ENCODE data around the gene SACS.

The SACS gene

GRCh38 chr13:23372264-23372906, 61.1 kb downstream of the SACS start:
- no peak for DNase-seq (ENCODE audit: low read depth in 3 of 3, low spot score in 1 of 3)

DNA sequence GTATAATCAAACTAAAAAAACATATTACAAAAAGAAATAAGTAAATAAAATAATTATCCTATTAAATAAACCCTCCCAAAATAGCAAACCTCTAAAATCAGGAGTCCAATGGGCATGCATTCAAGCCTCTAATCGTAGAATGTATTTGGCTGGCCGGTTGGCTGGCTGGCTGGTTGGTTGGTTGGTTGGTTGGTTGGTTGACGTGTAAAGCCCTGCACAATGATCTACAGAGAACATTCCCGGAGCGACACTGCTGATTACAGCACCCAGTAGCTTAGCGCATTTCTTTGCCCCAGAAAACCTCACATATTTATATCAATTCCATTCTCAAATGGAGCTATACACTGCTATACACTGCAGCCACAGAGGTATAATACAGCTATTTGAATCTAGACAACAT, 65.6 kb downstream of the SACS start:
- DNase-seq (ENCODE audit: low read depth in 3 of 3, low spot score in 1 of 3) = no peak

DNA sequence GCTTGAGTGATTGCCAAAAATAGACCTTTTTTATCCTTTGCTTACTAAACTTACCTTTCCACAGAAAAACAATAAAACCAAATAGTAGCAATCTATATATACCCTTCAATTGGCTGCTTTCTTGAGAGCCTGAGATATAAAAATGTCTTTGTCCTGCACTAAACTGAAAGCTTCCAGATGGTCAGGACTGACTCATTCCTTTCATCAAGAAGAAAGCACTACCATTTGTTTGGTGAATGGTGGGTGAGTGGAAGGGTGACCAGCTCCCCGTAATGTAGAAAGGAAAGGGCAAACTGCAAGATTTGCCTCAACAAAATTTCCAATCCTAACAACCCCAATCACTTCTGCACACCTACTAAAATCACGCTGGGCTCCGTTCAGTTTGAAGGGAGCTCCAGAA, 67.8 kb downstream of the SACS start:
- no peak for DNase-seq (ENCODE audit: low read depth in 3 of 3, low spot score in 1 of 3)

DNA sequence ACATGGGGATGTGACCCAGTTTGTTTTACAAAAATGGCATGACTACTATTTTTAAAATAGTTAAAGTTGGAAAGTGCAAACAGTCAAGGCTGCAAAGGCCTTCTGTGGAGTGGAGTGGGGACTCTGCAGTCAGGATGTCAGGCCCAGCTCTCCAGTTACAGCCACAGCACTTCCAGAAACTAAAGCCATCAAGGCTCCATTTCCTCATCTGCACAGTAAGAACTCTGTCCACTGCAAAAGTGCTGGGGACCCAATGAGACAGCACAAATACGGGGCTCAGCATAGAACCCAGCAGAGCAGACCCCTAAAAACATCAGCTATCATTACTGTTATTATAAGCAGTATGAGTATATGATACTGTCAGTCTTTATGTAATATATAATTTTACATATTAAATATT, 73.6 kb downstream of the SACS start:
- no peak for DNase-seq (ENCODE audit: low read depth in 3 of 3, low spot score in 1 of 3)

DNA sequence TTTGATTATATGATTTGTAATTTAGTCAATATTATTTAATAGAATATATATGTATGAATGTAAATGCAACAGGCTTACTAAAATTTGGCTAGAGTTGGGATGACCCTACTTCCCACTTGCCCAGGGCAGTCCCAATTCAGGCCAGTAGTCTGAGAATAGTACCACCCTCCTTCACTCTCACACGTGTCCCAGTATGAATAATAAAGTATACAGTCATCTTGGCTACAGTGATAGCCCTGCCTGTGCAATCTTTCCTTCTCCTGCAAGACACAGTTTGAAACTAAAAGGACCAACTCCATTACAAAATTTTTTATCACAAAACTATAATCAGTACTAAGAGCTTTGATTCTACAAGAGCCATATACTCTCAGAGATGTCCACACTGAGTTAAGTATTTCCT, 76.2 kb downstream of the SACS start:
- DNase-seq (ENCODE audit: low read depth in 3 of 3, low spot score in 1 of 3) = no peak

GRCh38 chr13:23356368-23356767, 77.1 kb downstream of the SACS start:
- DNase-seq (ENCODE audit: low read depth in 3 of 3, low spot score in 1 of 3) = no peak

DNA sequence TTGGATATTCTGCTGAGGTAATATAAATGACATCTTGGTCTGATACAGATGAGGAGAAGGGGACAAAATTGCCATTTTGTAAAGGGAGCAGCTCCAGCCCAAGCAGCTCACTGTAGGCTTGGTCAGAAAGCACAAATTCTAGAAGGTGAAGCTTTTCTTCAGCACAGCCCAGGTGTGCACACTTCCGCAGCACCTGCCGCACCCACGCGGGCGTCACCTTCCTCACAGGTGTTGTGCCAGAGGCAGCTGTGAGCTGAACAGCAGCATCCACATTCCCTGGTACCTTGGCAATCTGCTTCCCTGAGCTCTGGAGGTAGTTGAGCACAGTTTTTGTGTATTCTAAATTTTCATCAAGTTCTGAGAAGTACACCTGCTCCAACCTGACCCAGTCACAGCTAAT, 79.0 kb downstream of the SACS start:
- DNase-seq (ENCODE audit: low read depth in 3 of 3, low spot score in 1 of 3) = no peak

DNA sequence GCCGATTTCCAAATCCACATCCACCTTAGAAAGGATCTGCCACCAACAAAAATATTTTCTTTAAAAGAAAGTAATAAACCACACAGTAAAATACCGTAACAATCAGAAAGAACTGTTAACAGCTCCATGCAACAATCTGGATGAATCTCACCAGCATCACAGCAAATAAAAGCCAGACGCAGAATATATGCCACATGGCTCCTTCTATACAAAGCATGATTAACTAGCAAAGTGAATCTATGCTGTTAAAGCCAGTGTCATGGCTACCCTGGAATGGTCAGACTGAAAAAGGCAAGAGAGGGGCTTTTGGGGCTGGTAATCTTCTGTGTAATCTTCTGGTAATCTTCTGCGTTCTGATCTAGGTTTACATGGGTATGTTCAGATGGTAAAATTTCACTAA, 81.3 kb downstream of the SACS start:
- no peak for DNase-seq (ENCODE audit: low read depth in 3 of 3, low spot score in 1 of 3)

- no peak for DNase-seq (ENCODE audit: low read depth in 3 of 3, low spot score in 1 of 3)
These were observed 83.5 kb downstream of the SACS start for GRCh38 chr13:23350009-23350408.

DNA sequence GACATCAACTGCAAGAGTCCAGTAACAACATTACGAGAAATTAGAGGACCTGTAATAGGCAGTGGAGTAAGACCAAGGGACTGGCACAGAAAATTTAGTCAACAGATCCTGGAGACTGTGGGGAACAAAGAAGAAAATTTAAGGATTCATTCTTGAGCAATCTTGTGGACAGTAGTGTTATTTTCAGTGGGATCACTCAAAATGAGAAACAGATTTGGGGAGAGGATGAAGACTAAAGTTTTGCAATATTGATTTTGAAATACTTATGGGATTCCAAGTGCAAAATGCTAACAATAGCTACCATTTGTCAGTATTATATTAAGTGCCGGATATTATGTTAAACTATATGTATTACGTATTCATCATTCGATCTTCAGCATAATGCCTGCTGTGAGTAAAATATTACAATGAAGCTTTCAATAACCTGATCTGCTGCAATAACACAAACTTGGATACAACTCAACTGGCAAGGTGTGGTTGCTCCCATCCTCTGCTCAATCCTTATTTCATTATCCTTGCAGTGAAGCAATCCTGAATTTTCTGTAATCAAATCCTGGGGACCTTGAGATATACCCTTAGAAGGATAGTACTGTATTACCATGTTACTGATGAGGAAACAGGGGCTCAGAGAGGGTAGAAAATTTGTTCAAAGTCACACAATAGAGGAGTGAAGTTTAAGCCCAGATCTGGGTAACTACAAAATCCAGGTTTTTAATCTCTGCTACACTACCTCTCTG, 84.2 kb downstream of the SACS start:
- no peak for DNase-seq (ENCODE audit: low read depth in 3 of 3, low spot score in 1 of 3)

- DNase-seq (ENCODE audit: low read depth in 3 of 3, low spot score in 1 of 3) = no peak
These were observed 85.0 kb downstream of the SACS start for GRCh38 chr13:23348262-23349127.

- no peak for DNase-seq (ENCODE audit: low read depth in 3 of 3, low spot score in 1 of 3)
These were observed 85.9 kb downstream of the SACS start for GRCh38 chr13:23347601-23348000.

GRCh38 chr13:23344931-23345595, 88.4 kb downstream of the SACS start:
- DNase-seq (ENCODE audit: low read depth in 3 of 3, low spot score in 1 of 3) = no peak

GRCh38 chr13:23339225-23339624, 94.3 kb downstream of the SACS start:
- no peak for DNase-seq (ENCODE audit: low read depth in 3 of 3, low spot score in 1 of 3)

GRCh38 chr13:23330356-23330755, 103.1 kb downstream of the SACS start:
- no peak for DNase-seq (ENCODE audit: low read depth in 3 of 3, low spot score in 1 of 3)

DNA sequence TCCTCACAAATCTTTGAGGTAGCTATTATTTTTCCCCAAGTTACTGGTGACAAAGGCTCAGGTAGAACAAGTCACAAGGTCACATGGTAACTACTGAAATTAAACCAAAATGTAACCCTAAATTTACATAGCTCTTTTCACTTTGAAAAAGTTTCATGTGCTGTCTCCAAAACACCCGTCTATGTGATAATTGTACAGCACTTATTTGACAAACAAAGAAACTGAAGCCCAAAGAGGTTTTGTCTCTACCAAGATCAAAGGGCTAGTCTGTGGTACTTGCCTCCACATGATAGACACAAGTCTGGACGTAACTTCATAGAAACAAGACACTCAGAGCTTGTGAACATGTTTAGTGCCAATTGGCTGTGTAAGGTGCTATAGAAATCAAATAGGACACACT, 108.3 kb downstream of the SACS start:
- DNase-seq (ENCODE audit: low read depth in 3 of 3, low spot score in 1 of 3) = no peak

DNA sequence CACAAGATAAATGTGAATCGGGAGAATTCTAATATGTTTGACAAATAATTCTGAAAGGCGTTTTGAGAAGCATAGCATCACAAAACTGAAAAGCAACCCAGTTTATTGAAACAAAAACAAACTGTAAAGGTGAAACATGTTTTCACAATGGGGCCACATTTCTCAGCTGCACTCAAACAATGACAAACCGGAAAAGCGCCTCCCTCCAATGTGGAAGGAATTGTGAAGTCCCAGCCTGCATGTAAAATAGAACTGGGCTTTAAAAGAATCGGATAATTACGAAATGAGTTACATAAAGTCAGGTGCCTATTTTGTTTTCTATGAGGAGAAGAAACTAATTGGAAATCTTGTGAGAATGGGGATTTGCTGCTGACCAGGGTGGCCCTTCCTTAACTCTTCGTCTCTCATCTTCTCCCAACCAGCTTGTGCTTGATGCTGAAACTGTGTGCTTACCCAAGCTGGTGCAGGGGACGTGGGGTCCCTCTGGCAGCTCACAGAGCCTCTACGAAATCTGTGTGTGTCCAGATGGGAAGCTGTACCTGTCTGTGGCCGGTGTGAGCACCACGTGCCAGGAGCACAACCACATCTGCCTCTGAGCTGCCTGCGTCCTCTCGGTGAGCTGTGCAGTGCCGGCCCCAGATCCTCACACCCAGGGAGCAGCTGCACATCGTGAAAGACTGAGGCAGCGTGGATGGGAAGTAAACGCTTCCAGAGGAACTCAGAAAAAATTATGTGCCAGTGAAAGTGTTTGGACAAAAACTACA, 109.4 kb downstream of the SACS start:
- no peak for DNase-seq (ENCODE audit: low read depth in 3 of 3, low spot score in 1 of 3)

DNA sequence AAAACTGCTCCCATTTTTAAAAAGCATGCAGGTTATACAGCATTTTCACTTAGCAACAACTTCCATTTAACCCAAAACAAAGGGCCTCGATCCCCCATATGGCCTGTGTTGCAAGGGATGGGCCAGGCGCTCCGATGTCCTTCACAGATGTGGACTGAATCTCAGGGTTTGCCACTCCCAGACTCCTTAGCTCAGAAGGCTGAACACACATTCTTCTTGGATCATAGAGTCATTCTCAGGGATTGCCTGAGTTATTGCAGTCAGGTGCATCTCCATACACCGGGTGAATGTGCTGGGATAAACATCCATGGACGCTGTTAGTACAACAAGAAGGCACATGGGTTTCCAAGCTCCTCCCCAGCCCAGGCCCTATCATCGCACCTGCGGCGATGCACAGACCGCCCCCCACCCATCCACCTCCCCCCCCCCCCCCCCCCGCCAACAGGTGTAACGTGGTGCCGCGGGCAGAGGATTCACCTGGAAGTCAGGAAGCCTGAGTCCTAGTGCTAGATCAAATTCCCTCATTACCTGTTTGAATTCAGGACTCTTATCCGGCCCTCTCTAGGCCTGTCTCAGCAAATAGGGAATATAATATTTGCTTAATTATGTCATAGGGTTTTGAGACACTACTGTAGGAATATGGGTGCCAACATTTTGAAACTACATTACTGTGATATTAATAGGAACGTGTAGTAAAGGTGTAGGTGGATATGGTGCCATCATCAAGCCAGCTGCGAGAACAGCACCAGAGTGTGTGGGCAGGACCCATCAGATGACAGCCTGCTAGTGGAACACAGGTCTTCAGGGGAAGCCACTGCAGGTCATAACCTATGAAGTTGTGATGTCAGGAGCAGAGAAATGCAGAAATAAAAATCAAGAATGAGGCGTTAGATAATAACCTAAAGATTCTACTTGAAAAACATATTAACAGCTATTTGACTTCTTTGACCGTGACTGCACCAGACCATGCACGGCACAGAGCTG, 110.9 kb downstream of the SACS start:
- no peak for DNase-seq (ENCODE audit: low read depth in 3 of 3, low spot score in 1 of 3)

DNA sequence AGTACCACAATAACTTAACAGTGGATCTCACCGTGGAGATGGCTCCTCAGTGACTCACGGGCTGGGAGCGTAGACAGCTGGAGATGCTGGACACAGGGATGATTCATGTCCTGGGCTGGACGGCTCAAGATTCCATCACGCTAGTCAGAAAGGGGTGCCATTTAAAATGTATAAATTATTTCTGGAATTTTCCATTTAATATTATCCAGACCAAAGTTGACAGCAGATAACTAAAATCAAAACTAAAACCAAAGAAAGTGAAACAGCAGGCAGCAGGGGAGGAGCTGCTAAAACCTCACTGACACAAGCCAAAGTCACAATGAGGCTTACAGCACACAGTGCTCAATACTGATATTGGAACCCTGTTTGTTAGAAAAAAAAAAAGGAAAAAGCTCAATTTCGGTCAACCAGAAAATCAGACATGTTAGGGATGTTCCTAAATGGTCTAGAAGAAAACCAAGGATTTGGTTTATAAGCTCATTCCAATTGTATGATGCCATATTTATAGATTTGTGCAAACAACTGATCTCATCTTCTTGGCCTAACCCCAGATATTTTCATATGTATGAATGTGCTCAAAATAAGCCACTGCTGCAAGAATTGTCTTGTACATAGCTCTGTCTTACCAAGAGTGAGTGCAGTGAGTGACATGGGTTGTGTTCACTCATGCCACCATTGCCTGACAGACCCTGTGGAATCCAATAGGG, 111.8 kb downstream of the SACS start:
- no peak for DNase-seq (ENCODE audit: low read depth in 3 of 3, low spot score in 1 of 3)

All from stimulated activated CD4-positive, alpha-beta T cell treated with anti-CD3 and anti-CD28 coated beads, TNF-alpha, amount 100 ng/mL, for 1 hour (primary cell).